NCI-H345 treated with DMSO at 0.1 percent for 48 hours (cell line): ENCODE measurements around the gene GLIS2.

Experiments
- DNase-seq: peaks from one replicate; lab custom pipeline; 2025; ENCODE audit not compliant: unreplicated experiment; lab: John Stamatoyannopoulos, UW

Gene GLIS2

DNA sequence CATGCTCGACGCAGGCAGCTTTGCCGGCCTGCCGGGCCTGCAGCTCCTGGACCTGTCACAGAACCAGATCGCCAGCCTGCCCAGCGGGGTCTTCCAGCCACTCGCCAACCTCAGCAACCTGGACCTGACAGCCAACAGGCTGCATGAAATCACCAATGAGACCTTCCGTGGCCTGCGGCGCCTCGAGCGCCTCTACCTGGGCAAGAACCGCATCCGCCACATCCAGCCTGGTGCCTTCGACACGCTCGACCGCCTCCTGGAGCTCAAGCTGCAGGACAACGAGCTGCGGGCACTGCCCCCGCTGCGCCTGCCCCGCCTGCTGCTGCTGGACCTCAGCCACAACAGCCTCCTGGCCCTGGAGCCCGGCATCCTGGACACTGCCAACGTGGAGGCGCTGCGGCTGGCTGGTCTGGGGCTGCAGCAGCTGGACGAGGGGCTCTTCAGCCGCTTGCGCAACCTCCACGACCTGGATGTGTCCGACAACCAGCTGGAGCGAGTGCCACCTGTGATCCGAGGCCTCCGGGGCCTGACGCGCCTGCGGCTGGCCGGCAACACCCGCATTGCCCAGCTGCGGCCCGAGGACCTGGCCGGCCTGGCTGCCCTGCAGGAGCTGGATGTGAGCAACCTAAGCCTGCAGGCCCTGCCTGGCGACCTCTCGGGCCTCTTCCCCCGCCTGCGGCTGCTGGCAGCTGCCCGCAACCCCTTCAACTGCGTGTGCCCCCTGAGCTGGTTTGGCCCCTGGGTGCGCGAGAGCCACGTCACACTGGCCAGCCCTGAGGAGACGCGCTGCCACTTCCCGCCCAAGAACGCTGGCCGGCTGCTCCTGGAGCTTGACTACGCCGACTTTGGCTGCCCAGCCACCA, 65.4 kb downstream of the GLIS2 start:
- DNase-seq = no peak

- DNase-seq = no peak
These were observed 66.3 kb downstream of the GLIS2 start for GRCh38 chr16:4381935-4382794.

DNA sequence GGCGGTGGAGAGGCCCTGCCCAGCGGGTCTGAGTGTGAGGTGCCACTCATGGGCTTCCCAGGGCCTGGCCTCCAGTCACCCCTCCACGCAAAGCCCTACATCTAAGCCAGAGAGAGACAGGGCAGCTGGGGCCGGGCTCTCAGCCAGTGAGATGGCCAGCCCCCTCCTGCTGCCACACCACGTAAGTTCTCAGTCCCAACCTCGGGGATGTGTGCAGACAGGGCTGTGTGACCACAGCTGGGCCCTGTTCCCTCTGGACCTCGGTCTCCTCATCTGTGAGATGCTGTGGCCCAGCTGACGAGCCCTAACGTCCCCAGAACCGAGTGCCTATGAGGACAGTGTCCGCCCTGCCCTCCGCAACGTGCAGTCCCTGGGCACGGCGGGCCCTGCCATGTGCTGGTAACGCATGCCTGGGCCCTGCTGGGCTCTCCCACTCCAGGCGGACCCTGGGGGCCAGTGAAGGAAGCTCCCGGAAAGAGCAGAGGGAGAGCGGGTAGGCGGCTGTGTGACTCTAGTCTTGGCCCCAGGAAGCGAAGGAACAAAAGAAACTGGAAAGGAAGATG, 67.0 kb downstream of the GLIS2 start:
- DNase-seq = no peak

DNA sequence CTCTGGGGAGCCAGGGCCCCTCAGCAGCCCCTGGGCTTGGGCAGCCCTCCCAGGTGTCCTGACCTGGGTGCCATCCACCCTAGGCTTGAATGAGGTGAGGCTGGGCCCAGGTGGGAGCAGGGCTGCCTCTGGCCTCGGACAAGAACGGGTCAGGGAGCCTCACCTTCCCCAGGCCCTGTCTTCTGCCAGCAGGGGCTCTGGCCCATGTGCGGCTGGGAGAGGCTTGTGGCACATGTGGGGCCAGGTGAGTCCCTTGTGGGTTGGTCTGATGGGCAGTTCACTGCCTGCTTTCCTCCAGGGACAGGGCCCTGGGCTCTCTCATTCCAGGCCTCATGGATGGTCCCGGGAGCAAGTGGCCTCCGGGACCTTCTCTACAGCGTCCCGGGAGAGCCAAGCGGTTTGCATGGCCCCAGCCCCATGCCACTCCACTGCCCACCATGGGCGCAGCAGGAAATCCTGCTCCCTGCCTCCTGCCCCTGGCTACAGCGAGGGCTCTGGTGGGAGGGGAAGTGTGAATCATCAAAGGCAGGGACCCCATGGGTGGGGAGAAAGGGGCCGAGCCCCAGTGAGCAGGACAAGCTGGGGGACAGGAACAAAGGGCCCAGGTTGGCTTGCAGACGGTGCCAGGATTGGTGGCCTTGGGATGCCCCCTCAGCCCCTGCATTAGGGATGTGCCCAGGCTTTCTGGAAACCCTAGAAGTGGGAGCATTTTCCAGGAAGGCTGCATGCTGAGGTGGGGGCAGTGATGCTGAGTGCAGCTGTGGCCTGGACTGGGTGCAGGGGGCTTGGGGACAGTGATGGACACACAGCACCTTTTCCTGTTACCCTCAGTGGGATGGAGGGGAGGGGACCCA, 68.0 kb downstream of the GLIS2 start:
- DNase-seq = no peak

GRCh38 chr16:4384509-4384942, 68.7 kb downstream of the GLIS2 start:
- DNase-seq = no peak

DNA sequence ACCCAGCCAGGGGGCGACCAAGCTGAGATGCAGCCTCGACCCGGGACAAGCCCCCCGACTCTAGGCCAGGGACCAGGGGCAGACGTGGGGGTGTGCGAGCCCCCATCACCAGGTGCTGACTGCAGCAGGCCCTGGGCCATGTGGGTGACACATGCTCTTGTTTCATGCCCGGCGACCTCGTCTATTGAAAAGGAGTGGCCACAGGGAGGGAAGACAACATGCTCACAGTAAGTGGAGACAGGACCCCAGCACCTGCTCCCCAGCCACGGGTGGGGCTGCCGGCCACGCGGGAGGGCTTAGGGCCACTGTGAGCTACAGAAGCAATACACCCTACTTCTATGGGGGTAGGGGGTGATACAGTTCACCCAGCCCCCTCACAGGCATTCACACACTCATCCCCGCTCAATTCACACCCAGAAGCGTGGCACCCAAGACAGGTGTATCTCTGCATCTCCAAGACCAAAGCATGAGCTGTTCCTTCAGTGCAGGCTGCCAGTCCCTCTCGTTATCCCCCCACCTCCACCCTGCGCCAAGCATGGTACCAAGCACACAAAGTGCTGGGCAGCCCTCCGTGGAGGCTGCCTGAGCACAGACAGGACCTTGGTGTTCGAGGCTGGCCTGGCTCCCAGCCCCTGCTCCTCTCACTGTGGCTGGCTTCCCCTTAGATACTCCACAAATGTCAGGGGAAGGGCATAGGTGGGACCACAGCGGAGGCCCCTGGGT, 69.4 kb downstream of the GLIS2 start:
- DNase-seq = no peak

GRCh38 chr16:4385789-4386450, 70.1 kb downstream of the GLIS2 start:
- no peak for DNase-seq

- DNase-seq = no peak
These were observed 70.6 kb downstream of the GLIS2 start for GRCh38 chr16:4386451-4386805.

DNA sequence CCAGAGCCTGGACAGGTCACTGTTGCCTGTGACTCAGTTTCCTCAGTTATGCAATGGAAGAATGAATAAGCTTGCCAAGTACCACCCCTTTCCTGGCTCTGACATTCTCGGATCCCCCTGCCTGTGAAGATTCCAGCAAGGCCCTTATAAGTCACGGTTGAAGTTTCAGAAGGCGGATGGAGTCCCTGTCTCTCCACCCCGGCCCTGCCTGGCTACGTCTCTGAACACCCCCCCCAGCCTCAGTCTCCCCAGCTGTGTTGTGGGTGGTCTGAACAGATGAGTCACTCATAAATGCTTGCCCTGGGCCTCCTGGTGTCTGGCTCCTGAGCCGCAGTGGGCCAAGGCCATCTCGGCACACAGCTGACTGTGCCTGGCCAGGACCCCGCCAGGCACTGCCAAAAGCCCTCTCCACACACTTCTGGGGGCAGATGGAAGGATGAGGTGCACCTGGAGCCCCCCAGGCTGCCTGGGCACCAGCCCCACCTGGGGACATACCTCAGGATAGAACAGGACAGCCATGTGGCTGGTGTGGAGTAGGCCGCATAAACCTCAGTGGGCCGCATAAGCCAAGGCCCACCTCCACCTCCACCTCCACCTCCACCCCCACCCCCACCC, 71.2 kb downstream of the GLIS2 start:
- DNase-seq = no peak

DNA sequence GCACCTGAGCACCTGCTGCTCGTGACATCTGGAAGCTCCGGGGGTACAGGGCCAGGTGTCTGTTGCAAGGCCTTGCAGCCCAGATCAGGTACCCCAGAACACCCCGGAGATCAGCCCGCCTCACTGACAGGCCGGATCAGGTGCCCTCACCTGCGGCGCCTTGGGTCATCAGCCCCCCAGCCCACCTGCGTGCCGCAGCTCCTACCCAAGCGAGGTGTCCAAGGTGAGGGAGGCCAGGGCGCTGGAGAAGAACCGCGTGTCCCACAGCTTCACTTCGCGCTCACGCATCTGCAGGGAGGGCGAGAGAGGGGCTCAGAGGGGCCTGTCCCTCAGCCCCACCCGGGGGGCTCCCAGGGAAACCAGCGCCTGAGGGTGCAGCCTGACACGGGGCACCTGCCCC, 71.9 kb downstream of the GLIS2 start:
- no peak for DNase-seq

- no peak for DNase-seq
These were observed 72.6 kb downstream of the GLIS2 start for GRCh38 chr16:4388271-4389021.
